T follicular helper cell (primary cell): ENCODE results near the gene LRRC34.

Experiments used
- DNase-seq: peaks from one replicate; pipeline ENCODE4 v3.0.0-alpha.2; 2020; ENCODE audit warnings: low read depth
- total RNA-seq, 2 experiments: gene quantifications; one replicate each; lab custom pipeline; 2026; lab: John Stamatoyannopoulos, UW

Gene LRRC34, protein sequence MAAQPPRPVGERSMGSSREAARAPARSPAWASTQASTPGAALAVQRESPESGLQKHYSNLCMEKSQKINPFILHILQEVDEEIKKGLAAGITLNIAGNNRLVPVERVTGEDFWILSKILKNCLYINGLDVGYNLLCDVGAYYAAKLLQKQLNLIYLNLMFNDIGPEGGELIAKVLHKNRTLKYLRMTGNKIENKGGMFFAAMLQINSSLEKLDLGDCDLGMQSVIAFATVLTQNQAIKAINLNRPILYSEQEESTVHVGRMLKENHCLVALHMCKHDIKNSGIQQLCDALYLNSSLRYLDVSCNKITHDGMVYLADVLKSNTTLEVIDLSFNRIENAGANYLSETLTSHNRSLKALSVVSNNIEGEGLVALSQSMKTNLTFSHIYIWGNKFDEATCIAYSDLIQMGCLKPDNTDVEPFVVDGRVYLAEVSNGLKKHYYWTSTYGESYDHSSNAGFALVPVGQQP
- 0.12 to 0.39 reads per million in 2 experiments for total RNA-seq

GRCh38 chr3:169812332-169813235, at the start of gene LRRC34, which contains the start of gene LRRIQ4:
TSS of gene LRRC34 (minus strand) at chr3:169812904. CDS start at chr3:169812548, 356 bp downstream.
TSS of gene LRRIQ4 (plus strand) at chr3:169812870. CDS start at chr3:169821922, 9,052 bp downstream.
- peak; percentile 39 for DNase-seq

DNA sequence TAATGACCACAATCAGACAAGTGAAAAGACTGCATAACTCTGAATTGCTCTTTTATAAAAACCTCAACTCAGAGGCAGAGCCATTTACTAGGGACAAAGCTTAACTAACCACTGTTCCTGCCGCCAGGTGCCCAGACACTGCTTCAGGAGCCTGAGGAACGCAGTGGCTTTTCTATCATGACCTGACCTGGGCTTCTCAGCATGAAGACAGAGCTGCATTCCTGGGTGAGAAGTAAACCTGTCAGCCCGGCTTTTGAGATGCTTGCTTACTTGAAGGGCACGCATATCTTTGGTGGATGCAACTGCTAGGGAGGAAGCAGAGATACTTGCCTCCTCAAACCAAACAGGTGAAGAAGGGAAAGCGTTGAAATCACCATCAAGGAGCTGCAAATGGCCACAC, 49.2 kb upstream of the LRRC34 start:
- DNase-seq = no peak

GRCh38 chr3:169857811-169858210, 45.1 kb upstream of the LRRC34 start:
- no peak for DNase-seq

DNA sequence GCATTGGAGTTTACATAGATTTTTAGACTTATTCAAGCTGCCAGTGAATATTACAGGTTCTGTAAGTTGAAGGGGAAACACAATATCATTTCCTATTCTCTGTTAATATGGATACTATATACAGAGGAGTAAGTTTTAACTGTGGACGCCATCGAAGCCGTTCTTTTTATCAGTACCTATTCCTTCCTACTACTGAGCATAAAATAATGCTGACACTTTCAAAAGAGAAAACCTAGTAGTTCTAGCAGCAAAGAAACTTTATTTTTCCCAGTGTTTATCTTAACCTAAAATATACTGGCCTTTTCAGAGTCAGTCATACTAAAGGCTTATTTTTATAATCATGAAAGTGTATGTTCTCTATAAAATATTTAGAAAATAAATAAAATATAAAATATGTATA, 42.8 kb upstream of the LRRC34 start:
- DNase-seq = no peak

- DNase-seq = no peak
Measured at GRCh38 chr3:169850618-169851017, 37.9 kb upstream of the LRRC34 start.

DNA sequence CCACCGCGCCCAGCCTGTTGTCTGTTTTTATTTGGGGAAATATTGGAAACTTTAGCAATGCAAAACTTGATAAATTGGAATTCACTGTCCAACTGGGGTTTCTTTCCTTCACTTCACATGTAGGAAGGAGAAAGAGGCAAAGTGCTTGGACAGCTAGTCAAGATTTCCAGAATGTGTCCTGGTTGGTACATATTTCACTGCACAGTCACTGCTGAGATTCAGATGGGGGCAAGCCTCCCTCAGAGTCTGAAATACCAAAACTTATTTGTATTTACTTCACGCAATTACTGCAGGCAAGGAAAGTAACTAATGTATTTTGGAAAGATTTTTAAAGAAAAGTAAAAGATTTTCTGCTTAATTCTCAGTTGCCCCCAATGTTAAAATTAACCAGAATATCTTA, 36.0 kb upstream of the LRRC34 start:
- DNase-seq = no peak

- DNase-seq = no peak
Measured at GRCh38 chr3:169847896-169848295, 35.2 kb upstream of the LRRC34 start.

GRCh38 chr3:169846458-169847193, 33.9 kb upstream of the LRRC34 start:
- no peak for DNase-seq

DNA sequence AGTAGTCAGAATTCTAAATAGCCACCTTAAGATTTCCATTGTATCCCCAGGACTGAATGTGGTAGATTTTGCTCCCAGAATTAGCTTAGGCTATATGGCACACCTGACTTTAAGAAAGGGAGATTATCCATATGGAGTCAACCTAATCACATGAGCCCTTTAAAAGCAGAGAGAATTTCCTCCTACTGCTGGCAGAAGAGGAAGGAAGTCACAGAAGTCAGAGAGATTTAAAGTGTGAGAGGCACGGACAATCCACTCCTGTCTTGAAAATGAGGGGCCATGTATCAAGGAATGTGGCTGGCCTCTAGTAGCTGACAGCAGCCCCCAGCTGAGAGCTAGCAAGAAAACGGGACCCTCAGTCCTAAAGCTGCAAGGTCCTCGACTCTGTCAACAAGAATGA, 30.3 kb upstream of the LRRC34 start:
- DNase-seq = no peak

DNA sequence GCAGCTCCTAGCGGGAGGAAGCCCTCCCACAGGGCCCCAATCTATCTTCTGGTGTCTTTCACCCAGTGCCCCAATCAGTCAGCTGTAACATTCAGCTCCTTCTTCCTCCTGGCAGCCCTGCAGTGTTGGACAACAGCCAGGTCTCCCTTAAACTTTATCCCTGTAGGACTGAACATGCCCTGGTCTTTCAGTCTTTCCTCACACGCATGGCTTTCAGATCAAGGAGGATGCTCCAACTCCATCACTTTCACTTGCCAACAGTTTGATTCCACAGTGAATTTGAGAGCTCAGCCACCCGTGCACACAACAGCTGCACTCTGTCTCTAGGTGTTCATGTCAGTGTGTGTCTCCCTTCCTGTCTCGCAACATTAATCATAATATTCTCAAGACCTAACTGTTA, 28.5 kb upstream of the LRRC34 start:
- DNase-seq = no peak

DNA sequence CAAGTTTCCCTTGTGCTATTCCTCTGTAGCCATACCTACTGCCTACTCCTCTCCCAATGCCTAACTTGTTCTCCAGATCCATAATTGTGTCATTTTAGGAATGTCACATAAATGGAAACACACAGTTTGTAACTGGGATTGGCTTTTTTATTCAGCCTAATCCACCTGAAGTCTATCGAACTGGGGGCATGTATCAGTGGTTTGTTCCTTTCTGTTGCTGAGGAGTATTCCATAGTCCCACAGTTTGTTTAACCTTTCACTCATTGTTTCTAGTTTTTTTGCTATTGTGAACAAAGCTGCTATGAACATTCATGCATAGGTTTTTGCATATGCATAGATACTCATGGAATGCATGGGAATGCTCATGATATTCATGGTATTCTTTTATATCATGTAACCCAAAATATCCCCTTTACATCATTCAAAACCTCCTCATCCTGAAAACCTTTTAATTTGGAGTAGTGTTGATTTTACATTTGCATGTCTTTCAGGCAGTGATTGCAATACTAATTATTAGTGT, 25.9 kb upstream of the LRRC34 start:
- no peak for DNase-seq

DNA sequence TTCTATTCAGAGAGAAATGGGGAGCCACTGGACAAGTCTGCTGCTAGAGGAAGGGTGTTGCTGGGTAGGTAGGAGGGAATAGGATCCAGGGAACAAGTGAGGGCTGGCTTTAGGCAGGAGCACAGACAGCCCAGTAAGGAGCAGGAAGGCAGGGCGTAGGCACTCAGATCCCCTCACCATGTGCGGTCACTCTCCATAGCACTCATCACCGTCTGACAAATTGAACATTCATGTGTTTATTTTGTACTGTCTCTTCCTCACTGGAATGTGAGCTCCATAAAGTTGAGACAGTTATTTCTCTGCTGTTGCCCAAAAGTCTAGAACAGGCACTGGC, 24.2 kb upstream of the LRRC34 start:
- DNase-seq = no peak

- no peak for DNase-seq
Measured at GRCh38 chr3:169836078-169836941, 23.6 kb upstream of the LRRC34 start.

DNA sequence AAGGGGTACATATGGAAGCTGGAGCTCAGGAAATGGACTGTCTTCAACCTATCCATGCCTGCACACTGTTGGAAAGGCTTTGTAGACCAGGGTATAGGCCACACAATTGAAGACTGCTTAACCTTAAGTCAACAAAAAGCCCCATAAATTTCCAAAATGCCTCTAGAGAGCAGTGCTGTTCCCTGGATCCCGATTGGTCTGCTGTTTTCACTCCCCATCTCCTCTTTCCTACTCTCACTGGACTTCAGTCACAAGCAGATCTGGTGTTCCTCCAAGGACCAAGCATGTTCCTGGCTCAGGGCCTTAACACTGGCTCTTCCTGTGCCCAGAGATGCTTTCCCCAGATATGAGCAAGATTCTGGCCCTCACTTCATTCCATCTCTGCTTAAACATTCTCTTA, 22.8 kb upstream of the LRRC34 start:
- no peak for DNase-seq

GRCh38 chr3:169827712-169828111, 15.0 kb upstream of the LRRC34 start:
- no peak for DNase-seq

DNA sequence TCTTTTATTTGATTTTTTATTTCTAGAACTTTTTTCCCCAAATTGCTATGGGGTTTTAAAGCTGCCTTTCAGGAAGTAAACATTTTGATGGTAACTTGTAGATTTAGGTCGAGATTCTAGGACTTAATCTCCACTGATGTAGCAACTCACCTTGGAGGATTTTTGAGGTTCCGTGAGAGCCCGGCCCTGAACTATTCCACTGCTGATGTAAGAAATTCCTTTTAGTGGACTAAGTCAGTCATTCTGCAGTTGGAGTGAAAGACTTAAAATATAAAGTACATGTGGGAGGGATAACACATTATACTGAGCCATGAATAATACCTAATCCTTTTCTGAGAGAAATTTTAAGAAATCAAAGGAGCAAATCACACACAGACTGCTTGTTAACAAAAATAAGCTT, 12.6 kb upstream of the LRRC34 start:
- no peak for DNase-seq

GRCh38 chr3:169822983-169823382, 10.3 kb upstream of the LRRC34 start:
- DNase-seq = no peak

DNA sequence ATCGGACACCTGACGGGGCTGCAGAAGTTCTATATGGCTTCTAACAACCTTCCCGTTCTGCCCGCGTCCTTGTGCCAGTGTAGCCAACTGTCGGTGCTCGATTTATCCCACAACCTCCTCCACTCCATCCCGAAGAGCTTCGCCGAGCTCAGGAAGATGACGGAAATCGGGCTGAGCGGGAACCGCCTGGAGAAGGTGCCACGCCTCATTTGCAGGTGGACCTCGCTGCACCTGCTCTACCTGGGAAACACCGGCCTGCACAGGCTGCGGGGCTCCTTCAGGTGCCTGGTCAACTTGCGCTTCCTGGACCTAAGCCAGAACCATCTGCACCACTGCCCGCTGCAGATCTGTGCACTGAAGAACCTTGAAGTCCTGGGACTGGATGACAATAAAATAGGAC, 9.8 kb upstream of the LRRC34 start:
- DNase-seq = no peak

- DNase-seq = no peak
Measured at GRCh38 chr3:169822091-169822490, 9.4 kb upstream of the LRRC34 start.

GRCh38 chr3:169818316-169818715, 5.6 kb upstream of the LRRC34 start:
- DNase-seq = no peak

DNA sequence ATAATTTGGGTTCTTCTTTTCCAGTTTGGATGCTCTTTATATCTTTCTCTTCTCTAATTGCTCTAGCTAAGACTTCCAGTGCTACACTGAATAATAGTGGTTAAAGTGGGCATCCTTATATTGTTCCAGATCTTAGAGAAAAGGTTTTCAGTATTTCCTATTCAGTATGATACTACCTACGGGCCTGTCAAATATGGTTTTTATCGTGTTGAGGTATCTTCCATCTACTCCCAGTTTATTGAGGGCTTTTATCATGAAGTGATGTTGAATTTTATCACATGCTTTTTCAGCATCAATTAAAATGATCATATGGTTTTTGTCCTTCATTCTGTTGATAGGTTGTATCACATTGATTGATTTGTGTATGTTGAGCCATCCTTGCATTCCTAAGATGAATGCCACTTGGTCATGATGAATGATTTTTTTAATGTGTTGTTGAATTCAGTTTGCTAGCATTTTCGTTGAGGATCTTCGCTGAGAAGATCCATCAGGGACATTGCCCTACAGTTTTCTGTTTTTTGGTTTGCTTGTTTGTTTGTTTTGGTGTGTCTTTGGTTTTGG, 3.0 kb upstream of the LRRC34 start:
- no peak for DNase-seq
